ENCODE results near the gene TAOK1.
A peak's percentile ranks its signal among the peaks of the same experiment; 100 is the strongest.
"Not testable (repeated sequence)": the region's sequence is repeated elsewhere in the genome, so short reads cannot be mapped to it uniquely, and the experiment has no call there.

The TAOK1 gene

DNA sequence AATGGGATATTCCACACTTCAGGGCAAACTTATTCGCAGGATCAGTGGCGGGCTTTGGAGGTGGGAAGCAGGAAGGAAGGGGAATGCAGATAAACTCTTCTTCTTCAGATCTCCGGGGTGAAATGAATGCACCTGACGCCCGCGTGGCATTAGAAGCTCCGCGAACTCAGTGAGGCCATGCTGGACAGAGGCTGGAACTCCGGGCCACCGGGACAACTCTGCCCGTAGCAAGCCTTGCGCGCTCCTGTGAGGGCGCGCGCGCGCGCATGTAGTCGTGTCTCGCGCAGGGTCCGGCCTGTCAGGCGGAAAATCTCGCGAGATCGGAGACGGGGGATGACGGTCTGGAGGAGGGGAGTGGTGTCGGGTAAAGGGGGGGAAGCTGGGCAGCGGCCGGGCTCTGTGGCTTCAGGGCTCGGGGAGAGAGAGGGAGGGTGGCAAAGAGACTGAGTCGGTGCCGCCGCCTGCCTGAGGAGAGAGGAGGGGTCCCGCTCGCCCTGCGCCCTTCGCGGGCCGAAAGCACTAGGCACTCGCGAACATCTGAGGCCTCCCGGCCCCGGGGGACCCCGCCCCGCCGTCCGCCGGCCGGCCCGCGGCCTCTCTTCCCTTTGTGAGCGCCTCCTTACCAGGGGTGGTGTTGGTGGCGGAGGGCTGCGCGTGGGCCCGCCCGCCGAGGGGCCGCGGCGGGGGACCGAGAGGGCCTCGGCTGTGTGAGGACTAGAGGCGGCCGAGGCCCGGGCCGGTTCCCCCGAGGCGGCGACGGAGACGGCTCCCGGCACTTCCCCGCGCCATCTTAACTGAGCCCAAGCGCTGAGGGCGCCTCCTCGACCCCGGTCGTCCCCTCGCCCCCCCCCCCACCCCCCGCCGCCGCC, at the start of gene TAOK1:
TSS of gene TAOK1 (plus strand) at position 382 of the 869 bp plus-strand sequence. CDS start 61,186 bp downstream, outside the sequence.
- TF ChIP-seq, protein P1, sequence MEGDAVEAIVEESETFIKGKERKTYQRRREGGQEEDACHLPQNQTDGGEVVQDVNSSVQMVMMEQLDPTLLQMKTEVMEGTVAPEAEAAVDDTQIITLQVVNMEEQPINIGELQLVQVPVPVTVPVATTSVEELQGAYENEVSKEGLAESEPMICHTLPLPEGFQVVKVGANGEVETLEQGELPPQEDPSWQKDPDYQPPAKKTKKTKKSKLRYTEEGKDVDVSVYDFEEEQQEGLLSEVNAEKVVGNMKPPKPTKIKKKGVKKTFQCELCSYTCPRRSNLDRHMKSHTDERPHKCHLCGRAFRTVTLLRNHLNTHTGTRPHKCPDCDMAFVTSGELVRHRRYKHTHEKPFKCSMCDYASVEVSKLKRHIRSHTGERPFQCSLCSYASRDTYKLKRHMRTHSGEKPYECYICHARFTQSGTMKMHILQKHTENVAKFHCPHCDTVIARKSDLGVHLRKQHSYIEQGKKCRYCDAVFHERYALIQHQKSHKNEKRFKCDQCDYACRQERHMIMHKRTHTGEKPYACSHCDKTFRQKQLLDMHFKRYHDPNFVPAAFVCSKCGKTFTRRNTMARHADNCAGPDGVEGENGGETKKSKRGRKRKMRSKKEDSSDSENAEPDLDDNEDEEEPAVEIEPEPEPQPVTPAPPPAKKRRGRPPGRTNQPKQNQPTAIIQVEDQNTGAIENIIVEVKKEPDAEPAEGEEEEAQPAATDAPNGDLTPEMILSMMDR (IDR thresholded peaks at IDR 0.05; ENCODE audit: extremely low read depth, insufficient read depth, missing control alignments): no peak
- in situ Hi-C loops (cut with MboI; ENCODE audit: low pct_unique_long_range_greater_than_20kb, low sequenced_read_pairs, unreplicated experiment): no loop called here
- peak; percentile 96 for DNase-seq (ENCODE audit: low spot score)

DNA sequence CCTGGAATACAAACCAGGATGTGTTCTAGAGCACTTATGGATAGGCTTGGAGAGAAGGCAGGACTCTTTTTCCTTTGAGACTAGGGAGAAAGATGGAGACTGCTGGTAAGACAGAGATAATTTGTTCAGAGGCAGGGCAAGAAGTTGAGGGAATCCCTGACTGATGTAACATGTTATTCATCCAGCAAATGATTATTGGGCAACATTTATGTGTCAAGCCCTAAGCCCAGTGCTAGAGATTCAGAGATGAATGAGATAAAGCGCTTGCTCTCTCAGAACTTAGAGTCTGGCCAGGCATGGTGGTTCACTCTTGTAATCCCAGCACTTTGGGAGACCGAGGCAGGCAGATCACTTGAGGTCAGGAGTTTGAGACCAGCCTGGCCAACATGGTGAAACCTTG, 48.4 kb upstream of the TAOK1 start:
- TF ChIP-seq, protein P1 (IDR thresholded peaks at IDR 0.05; ENCODE audit: extremely low read depth, insufficient read depth, missing control alignments): no peak
- no peak for DNase-seq (ENCODE audit: low spot score)
- in situ Hi-C loops (cut with MboI; ENCODE audit: low pct_unique_long_range_greater_than_20kb, low sequenced_read_pairs, unreplicated experiment): no loop called here

DNA sequence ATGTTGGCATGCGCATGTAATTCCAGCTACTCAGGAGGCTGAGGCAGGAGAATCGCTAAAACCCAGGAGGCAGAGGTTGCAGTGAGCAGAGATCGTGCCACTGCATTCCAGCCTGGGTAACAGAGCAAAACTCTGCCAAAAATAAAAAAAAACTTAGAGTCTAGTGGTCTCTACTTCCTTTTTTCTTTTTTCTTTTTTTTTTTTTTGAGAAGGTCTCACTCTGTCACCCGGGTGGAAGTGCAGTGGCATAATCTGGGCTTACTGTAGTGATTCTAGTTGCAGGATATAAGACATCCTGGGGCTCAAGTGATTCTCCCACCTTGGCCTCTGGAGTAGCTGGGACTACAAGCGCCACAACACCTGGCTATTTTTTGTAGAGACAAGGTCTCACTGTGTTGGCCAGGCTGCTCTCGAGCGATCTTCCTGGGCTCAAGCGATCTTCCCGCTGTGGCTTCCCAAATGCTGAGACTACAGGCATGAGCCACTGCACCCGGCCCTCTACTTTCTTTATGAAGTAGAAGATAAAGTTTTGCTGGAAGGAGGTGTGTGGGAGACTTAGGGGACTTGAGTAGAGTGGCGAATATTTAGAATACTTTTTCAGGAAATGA, 47.9 kb upstream of the TAOK1 start:
- in situ Hi-C loops (cut with MboI; ENCODE audit: low pct_unique_long_range_greater_than_20kb, low sequenced_read_pairs, unreplicated experiment): no loop called here

DNA sequence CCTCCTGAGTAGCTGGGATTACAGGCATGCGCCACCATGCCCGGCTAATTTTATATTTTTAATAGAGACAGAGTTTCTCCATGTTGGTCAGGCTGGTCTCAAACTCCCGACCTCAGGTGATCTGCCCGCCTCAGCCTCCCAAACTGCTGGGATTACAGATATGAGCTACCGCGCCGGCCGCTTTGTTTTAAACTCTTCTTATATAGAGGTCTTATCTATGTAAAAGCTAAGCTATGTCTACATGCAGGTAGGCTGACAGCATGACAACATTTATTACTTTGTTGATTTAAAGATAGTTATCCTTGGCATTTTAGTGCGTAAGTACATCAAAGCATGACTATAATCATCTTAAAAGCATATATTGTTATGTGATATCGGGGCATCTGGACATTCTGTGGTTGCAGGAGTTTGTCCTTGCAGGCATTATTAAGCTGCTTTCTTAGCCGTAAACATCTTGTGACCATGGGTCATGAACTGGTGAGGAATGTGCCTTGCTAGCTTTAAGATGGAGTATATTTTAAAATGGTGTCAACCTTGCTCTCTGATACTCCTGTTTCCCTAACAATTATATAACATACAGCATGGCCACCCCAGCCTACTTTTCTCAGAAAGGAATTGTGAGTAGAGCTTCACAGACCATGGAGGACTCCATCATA, 45.8 kb upstream of the TAOK1 start:
- in situ Hi-C loops (cut with MboI; ENCODE audit: low pct_unique_long_range_greater_than_20kb, low sequenced_read_pairs, unreplicated experiment): no loop called here
- no peak for DNase-seq (ENCODE audit: low spot score)
- TF ChIP-seq, protein P1 (IDR thresholded peaks at IDR 0.05; ENCODE audit: extremely low read depth, insufficient read depth, missing control alignments): no peak

More for the DNA sequence above, 47.9 kb upstream of the TAOK1 start:
- TF ChIP-seq, protein P1 (IDR thresholded peaks at IDR 0.05; ENCODE audit: extremely low read depth, insufficient read depth, missing control alignments): no peak
- DNase-seq (ENCODE audit: low spot score): no peak

DNA sequence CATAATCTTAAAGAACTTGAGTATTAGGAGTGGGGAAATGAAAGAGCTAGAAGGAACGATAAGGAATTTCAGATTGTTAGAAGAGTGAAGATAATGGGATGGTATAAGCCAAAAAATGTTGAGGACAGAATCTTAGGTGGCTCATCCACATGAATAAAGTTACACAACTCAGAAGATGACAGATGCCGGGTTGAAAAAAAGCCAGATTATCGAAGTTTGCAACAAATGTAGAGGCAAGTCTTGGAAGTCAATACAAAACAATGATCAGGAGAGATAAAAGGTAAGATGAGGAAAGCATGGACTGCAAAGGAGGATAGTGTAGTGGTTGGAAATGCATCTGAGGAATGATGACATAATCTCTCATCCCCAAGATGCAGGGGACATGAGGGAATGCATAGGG, 45.1 kb upstream of the TAOK1 start:
- TF ChIP-seq, protein P1 (IDR thresholded peaks at IDR 0.05; ENCODE audit: extremely low read depth, insufficient read depth, missing control alignments): no peak
- DNase-seq (ENCODE audit: low spot score): no peak
- in situ Hi-C loops (cut with MboI; ENCODE audit: low pct_unique_long_range_greater_than_20kb, low sequenced_read_pairs, unreplicated experiment): no loop called here

DNA sequence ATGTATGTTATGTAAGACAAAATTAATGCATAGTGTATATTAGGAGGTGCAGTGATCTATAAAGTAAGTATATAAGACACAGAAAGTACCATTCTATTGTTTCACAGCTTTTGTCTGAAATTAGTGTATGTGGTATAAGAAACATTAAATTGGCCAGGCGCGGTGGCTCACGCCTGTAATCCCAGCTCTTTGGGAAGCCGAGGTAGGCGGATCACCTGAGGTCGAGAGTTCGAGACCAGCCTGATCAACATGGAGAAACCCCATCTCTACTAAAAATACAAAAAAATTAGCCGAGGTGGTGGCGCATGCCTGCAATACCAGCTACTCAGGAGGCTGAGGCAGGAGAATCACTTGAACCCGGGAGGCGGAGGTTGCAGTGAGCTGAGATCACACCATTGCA, 44.7 kb upstream of the TAOK1 start:
- in situ Hi-C loops (cut with MboI; ENCODE audit: low pct_unique_long_range_greater_than_20kb, low sequenced_read_pairs, unreplicated experiment); DNase-seq (ENCODE audit: low spot score): not testable (repeated sequence)

Data from GM13977 (cell line).